ENCODE measurements around the gene BIRC6. TPM values are rescaled to one million over a fixed set of nuclear protein-coding genes. Genes with fewer than 3 reads are reported as not detected.
"Not testable (repeated sequence)": the region's sequence is repeated elsewhere in the genome, so short reads cannot be mapped to it uniquely, and the experiment has no call there.

Gene BIRC6
- total RNA-seq, 1 donor from 2014 or later, result 113 TPM

- no peak for DNase-seq (ENCODE audit: extremely low read depth, low read depth, low spot score)
Observed at GRCh38 chr2:32446369-32446768, 89.5 kb downstream of the BIRC6 start.

DNA sequence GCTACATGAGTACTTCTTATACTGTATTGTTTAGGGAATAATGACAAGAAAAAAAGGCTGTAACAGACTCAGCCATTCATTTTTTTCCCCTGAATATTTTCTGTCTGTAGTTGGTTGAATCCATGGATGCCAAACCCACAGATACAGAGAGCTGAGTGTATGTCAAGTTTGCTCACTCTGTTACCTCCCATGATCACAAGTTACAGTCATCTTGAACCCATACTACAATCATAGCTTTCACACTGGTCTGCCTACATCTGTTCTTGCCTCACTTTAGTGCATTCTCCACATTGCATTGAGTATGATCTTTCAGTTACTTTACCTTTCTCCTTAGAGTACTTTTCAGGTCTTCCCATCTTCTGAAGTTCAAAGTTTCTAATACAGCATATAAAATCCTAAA lies 94.0 kb downstream of the BIRC6 start:
- no peak for DNase-seq (ENCODE audit: extremely low read depth, low read depth, low spot score)

GRCh38 chr2:32452338-32453064 lies 95.7 kb downstream of the BIRC6 start:
- no peak for DNase-seq (ENCODE audit: extremely low read depth, low read depth, low spot score)

GRCh38 chr2:32453242-32454062 lies 96.6 kb downstream of the BIRC6 start:
- no peak for DNase-seq (ENCODE audit: extremely low read depth, low read depth, low spot score)

DNA sequence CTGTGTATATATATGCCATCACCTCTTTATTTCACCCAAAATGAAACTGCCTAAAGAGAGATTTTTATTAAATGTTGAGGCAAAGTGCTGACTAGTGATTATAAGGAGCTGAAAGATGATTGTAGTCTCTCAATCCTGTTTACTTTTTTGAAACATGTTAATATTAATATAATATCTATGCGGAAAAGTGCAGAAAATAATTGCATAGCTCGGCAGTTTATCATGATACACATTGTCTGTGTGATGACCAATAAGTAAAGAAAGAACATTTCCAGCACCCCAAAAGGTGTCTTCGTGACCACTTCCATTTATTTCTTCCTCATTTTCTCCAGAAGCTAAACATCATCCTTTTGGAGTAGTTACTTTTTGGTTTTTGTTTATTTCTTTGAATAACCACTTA lies 99.0 kb downstream of the BIRC6 start:
- no peak for DNase-seq (ENCODE audit: extremely low read depth, low read depth, low spot score)

- no peak for DNase-seq (ENCODE audit: extremely low read depth, low read depth, low spot score)
Observed at GRCh38 chr2:32456808-32457207, 100.0 kb downstream of the BIRC6 start.

DNA sequence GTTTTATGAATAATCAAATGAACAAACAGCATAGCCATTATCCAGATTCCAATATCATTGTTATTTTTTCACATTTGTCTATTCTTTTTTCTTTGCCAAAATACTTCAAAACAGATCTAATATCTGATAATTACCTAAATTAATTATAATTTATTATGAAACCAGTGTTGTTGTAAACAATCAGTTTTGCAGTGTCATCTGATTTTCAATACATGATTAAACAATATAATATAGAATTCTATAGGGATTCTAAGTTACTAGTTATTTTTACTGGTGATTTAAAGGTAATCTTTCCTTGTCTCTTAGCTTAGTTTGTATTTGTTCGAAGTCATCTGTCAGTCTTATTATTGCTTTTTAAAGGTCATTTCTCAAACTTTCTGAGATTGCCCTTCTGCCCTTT lies 101.0 kb downstream of the BIRC6 start:
- DNase-seq (ENCODE audit: extremely low read depth, low read depth, low spot score), result no peak

DNA sequence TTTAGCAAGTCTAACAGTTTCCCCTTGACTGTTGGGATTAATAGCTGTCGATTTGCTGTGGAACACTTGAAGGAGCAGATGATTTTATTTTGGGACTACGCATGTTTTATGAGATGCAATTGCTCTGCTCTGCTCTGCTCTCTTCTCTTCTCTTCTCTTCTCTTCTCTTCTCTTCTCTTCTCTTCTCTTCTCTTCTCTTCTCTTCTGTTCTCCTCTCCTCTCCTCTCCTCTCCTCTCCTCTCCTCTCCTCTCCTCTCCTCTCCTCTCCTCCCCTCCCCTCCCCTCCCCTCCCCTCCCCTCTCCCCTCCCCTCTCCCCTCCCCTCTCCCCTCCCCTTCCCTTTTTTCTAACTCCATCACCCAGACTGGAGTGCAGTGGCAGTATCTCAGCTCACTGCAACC lies 104.0 kb downstream of the BIRC6 start:
- DNase-seq (ENCODE audit: extremely low read depth, low read depth, low spot score), result not testable (repeated sequence)

DNA sequence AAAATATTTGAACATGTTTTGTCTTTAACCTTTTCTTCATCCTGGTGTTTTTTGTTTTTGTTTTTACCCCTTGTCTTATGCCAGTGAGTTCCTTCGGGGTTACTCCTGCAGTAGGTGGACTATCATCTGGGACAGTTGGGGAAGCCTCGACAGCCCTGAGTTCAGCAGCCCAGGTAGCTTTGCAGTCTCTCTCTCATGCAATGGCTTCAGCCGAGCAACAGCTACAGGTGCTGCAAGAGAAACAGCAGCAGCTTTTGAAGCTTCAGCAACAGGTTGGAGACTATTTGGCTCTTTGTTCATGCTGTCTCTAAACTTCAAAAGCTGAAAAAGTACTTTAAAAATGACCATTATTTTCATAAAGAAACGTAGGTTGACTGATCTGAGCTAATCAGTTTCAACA lies 106.3 kb downstream of the BIRC6 start:
- no peak for DNase-seq (ENCODE audit: extremely low read depth, low read depth, low spot score)

DNA sequence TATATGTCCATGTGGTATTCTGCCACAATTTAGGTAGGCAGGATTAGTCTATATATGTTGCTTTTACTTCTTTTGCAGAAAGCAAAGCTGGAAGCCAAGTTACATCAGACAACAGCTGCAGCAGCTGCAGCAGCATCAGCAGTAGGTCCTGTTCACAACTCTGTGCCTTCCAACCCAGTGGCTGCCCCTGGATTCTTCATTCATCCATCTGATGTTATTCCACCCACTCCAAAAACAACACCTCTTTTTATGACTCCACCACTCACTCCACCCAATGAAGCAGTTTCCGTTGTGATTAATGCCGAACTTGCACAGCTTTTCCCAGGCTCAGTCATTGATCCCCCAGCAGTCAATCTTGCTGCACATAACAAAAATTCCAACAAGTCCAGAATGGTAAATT lies 107.6 kb downstream of the BIRC6 start:
- no peak for DNase-seq (ENCODE audit: extremely low read depth, low read depth, low spot score)

GRCh38 chr2:32472605-32473004 lies 115.8 kb downstream of the BIRC6 start:
- no peak for DNase-seq (ENCODE audit: extremely low read depth, low read depth, low spot score)

- no peak for DNase-seq (ENCODE audit: extremely low read depth, low read depth, low spot score)
Observed at GRCh38 chr2:32474381-32474780, 117.6 kb downstream of the BIRC6 start.

- DNase-seq (ENCODE audit: extremely low read depth, low read depth, low spot score), result no peak
Observed at GRCh38 chr2:32478889-32479620, 122.2 kb downstream of the BIRC6 start.

DNA sequence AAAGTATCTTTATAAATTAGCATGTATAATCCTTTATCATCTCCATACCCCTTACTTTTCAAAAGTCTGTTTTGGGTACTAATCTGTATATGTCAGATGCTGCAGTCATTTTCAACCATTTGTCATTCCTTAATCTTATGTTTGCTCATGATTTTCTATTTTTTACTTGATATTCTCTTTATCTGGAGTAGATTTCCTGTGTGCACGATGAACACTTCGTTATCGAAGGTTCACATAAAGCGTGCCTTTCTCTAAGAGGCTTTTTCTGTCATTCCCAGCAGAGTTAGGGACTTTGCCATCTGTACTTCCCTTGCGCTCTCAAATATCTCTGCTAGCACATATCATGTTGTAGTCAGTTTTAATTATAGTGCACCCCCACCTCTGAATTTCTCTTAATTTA lies 123.2 kb downstream of the BIRC6 start:
- no peak for DNase-seq (ENCODE audit: extremely low read depth, low read depth, low spot score)

DNA sequence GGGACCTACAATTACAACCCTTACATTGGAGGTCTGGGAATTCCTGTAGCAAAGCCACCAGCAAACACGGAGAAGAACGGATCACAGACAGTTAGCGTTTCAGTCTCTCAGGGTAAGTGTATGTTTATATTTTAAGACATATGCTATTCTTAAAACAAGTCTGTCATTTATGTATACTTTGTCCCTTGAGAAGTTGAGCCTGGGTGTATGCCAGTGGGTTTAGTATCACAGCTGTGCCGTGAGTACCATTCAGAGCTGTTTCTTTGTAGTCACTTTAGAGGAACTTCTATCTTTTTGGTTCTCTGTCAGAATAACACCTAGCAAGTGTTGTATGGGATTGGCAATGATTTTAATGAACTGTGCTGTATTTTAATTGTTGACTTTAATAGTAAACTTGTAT lies 125.6 kb downstream of the BIRC6 start:
- DNase-seq (ENCODE audit: extremely low read depth, low read depth, low spot score), result no peak

DNA sequence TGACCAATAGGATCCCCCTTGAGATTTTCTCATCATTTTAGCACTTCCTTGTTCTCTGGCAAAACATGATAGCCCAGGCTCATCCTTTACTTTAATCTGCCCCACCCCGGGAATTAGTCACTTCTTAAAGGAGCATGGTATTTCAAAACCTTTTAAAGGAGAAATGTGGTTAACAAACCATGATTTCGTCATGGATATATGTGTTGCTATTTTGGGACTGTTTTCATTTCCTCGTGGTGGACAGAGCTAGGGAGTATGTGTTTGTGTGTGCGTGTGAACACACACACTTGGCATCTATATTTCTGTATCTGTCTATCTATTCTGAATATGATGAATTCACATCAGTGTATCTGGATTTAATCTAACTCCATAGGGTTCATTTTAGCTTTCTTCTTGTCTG lies 128.1 kb downstream of the BIRC6 start:
- no peak for DNase-seq (ENCODE audit: extremely low read depth, low read depth, low spot score)

DNA sequence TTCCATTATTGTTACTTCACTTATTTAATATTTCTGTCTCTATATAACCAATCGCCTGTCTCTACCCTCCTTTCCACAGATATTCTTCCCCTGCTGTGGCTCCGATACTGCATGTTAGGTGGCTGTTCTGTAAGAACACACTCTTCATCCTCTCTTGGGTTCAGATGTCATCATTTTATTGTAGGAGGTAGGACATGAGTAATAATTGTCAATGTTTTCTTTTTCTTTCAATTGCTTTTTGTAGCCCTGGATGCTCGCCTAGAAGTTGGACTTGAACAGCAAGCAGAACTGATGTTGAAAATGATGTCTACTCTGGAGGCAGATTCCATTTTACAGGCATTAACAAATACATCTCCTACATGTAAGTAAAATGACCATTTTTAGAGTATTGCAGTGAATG lies 128.6 kb downstream of the BIRC6 start:
- DNase-seq (ENCODE audit: extremely low read depth, low read depth, low spot score), result no peak

GRCh38 chr2:32489061-32489460 lies 132.2 kb downstream of the BIRC6 start:
- DNase-seq (ENCODE audit: extremely low read depth, low read depth, low spot score), result peak; percentile 23

DNA sequence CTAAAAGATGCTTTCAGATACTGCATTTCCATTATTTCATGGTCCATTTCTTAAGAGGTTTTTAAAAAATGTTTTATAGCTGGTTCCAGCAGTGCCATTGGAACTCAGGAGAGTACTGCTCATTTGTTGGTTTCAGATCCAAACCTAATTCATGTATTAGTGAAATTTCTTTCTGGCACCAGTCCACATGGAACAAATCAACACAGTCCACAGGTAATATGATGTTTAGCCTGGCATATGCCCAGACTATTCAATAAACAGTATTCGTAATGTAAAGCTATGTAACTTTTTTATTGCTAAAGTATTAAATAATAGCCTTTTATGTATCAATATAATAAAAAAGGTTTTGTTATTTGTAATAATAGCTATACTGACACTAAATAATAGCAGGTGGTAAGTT lies 134.5 kb downstream of the BIRC6 start:
- no peak for DNase-seq (ENCODE audit: extremely low read depth, low read depth, low spot score)

DNA sequence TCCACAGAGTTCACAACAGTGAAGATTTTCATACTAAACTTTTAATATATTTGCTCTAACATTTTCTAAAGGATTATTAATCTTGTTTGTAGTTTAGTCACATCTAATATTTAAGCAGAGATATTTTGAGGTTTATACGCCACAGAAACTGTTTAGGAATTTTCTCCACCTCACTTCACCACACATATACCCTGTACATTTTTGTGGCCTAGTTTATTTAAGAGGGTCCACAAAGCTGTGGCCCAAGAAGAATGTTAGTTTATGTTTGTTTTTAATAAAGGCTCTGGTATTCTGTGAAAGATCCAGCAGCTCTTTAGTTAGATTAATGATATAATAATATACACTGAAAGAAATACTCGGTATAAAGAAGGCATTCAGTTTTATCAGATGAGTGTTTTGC lies 138.3 kb downstream of the BIRC6 start:
- no peak for DNase-seq (ENCODE audit: extremely low read depth, low read depth, low spot score)

GRCh38 chr2:32496662-32497061 lies 139.8 kb downstream of the BIRC6 start:
- DNase-seq (ENCODE audit: extremely low read depth, low read depth, low spot score), result no peak

DNA sequence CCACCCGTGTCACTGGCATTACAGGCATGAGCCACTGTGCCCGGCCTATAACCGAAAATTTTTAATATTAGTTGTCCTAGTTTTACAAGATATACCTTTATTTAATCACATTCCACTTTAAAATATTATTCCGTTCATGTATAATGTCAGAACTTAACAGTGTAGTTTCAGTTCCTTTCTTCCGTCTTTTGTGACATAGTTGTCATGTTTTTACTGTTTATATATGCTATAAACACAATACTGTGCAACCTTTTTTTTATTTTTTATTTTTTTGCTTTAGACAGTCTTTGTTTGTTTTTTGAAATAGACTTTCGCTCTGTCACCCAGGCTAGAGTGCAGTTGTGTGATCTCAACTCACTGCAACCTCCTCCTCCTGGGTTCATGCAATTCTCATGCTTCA lies 141.5 kb downstream of the BIRC6 start:
- no peak for DNase-seq (ENCODE audit: extremely low read depth, low read depth, low spot score)

All from glomerular endothelial cell (primary cell).